ENCODE measurements around the gene OR6C68.

GRCh38 chr12:55499231-55499630 lies 7.1 kb downstream of the OR6C68 start:
- no peak for TF ChIP-seq MAFK (IDR thresholded peaks at IDR 0.05; ENCODE audit: partially characterized antibody)
- no peak for TF ChIP-seq HDAC2 (IDR thresholded peaks at IDR 0.05)
- TF ChIP-seq RAD21 (conservative IDR thresholded peaks at IDR 0.05 in 1 of 2, IDR thresholded peaks at IDR 0.05 in 1 of 2), result no peak
- no peak for TF ChIP-seq TP53 (CRISPR knock-in tag; IDR thresholded peaks at IDR 0.05)
- no peak for TF ChIP-seq CTCF (IDR thresholded peaks at IDR 0.05)
- no peak for TF ChIP-seq BCL3 (IDR thresholded peaks at IDR 0.05)
- TF ChIP-seq NR3C1 (IDR thresholded peaks at IDR 0.05), result no peak
- TF ChIP-seq REST (IDR thresholded peaks at IDR 0.05), result no peak
- TF ChIP-seq NFE2L2 (conservative IDR thresholded peaks at IDR 0.05; ENCODE audit: low read length), result no peak
- no peak for TF ChIP-seq EHF (CRISPR knock-in tag; IDR thresholded peaks at IDR 0.05)
- TF ChIP-seq ESRRA (IDR thresholded peaks at IDR 0.05; ENCODE audit: borderline replicate concordance, low read length), result no peak
- TF ChIP-seq JUN (IDR thresholded peaks at IDR 0.05), result no peak
- no peak for TF ChIP-seq RFX5 (IDR thresholded peaks at IDR 0.05)
